Measurements from ENCODE around the gene INTS1.
A peak's percentile ranks its signal among the peaks of the same experiment; 100 is the strongest.

Gene INTS1

GRCh38 chr7:1541431-1542162 lies 37.4 kb upstream of the INTS1 start:
- DNase-seq = peak in 1 of 5 donors; percentile 10

- DNase-seq = peak in 2 of 5 donors; percentile 7 to 8
Observed at GRCh38 chr7:1540776-1541271, 36.6 kb upstream of the INTS1 start.

- DNase-seq = peak in 2 of 5 donors; percentile 6 to 9
Observed at GRCh38 chr7:1539882-1540775, 35.9 kb upstream of the INTS1 start.

GRCh38 chr7:1539181-1539881 lies 35.1 kb upstream of the INTS1 start:
- DNase-seq = peak in 1 of 5 donors; percentile 9

- DNase-seq = peak in 1 of 5 donors; percentile 10
Observed at GRCh38 chr7:1538544-1539180, 34.5 kb upstream of the INTS1 start.

GRCh38 chr7:1537535-1538412 lies 33.6 kb upstream of the INTS1 start:
- DNase-seq = peak in 2 of 5 donors; percentile 8 to 14

GRCh38 chr7:1536743-1537534 lies 32.8 kb upstream of the INTS1 start:
- peak in 1 of 5 donors; percentile 9 for DNase-seq

GRCh38 chr7:1536455-1536742 lies 32.2 kb upstream of the INTS1 start:
- no peak for DNase-seq

- DNase-seq = no peak
Observed at GRCh38 chr7:1535701-1536454, 31.7 kb upstream of the INTS1 start.

GRCh38 chr7:1535100-1535458 lies 30.9 kb upstream of the INTS1 start:
- DNase-seq = no peak

GRCh38 chr7:1534330-1535099 lies 30.3 kb upstream of the INTS1 start:
- peak in 1 of 5 donors; percentile 7 for DNase-seq

- DNase-seq = peak in 2 of 5 donors; percentile 10 to 61
Observed at GRCh38 chr7:1533547-1534329, 29.5 kb upstream of the INTS1 start.

- no peak for DNase-seq
Observed at GRCh38 chr7:1533255-1533546, 29.0 kb upstream of the INTS1 start.

GRCh38 chr7:1532456-1533254 lies 28.5 kb upstream of the INTS1 start:
- DNase-seq = peak in 4 of 5 donors; percentile 26 to 68 (median 48)

- no peak for DNase-seq
Observed at GRCh38 chr7:1531979-1532455, 27.8 kb upstream of the INTS1 start.

- DNase-seq = peak; percentile 30 to 62 (median 35)
Observed at GRCh38 chr7:1531263-1531978, 27.2 kb upstream of the INTS1 start.

- DNase-seq = peak in 1 of 5 donors; percentile 44
Observed at GRCh38 chr7:1530946-1531262, 26.7 kb upstream of the INTS1 start.

All from T-helper 1 cell (primary cell).